HG03108 (cell line): Measurements from ENCODE around the gene ANXA10.
"Not testable (repeated sequence)": the region's sequence is repeated elsewhere in the genome, so short reads cannot be mapped to it uniquely, and the experiment has no call there.

ENCODE experiments used
- ATAC-seq: cut with Tn5 transposase; IDR thresholded peaks from one replicate; pipeline ENCODE4 v1.9.1; 2021; ENCODE audit warnings: moderate library complexity; ENCODE audit not compliant: unreplicated experiment

ANXA10 gene

DNA sequence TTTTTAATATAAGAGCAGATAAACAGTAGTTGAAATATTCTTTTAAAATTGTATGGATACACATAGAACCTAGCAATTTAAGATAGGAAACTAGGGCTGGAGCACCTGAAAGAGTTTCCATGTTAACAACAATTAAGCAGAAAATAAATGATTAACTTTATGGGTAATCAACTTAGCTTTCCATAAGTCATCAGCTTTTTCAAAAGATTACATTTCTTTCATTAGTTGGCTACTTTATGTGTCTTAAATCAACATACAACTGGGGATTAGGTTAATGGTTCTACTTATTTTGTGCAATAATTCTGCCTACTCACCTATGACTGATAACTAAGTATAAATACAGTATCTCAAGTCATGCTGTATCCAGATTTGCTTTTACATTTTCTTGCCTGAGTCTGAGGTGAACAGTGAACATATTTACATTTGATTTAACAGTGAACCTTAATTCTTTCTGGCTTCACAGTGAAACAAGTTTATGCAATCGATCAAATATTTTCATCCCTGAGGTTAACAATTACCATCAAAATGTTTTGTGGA, at the start of gene ANXA10:
Gene ANXA10 (plus strand): TSS at position 362 of the 537 bp plus-strand sequence. CDS start 164 bp downstream, at position 526.
- ATAC-seq: no peak

DNA sequence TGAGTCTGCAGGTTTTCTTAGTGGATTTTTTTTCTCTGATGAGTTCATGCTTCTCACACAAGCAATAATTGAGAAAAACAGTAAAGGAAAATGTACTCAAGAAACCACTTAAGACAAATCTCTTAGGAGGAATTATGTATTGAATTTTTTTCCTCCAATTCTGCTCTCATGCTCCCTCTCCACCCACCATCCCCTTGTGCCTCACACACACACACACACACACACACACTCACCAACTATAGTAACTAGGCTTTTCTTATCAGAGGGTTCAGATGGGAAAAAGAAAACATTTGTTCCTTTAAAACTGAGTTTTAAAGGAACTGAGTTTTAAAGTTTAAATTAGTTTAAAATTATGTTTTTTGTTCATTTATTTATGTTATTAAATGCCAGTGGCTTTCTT, 47.0 kb upstream of the ANXA10 start:
- no peak for ATAC-seq

DNA sequence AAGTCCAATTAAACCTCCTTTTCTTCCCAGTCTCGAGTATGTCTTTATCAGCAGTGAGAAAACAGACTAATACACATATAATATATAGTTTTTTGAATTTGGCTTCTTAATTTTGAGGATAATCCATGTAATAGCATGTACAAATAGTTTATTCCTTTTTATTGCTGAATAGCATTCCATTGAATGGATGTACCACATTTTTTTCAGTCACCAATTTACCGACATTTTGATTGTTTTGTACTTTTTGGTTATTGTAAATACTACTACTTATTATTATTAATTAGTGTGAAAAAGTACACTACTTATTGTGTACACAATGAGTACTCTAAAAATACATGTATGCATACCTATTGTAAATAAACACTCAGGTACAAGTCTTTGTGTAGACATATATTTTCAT, 42.3 kb upstream of the ANXA10 start:
- ATAC-seq: no peak

GRCh38 chr4:168051526-168051925, 40.8 kb upstream of the ANXA10 start:
- no peak for ATAC-seq

GRCh38 chr4:168057412-168057811, 34.9 kb upstream of the ANXA10 start:
- peak; percentile 58 for ATAC-seq

GRCh38 chr4:168059251-168059650, 33.1 kb upstream of the ANXA10 start:
- no peak for ATAC-seq

DNA sequence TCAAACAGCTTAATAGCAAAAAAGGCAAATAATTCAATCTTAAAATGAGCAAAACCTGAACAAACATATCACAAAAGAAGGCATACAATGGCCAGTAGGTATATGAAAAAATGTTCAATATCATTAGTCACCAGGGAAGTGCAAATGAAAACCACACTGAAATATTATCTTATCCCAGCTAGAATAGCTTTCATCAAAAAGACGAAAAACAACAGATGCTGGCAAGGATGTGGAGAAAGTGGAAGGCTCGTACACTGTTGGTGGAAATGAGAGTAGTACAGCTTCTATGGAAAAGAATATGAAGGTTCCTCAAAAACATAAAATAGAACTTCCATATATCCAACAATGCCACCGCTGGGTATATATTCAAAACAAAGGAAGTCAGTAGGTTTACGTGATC, 29.3 kb upstream of the ANXA10 start:
- no peak for ATAC-seq

DNA sequence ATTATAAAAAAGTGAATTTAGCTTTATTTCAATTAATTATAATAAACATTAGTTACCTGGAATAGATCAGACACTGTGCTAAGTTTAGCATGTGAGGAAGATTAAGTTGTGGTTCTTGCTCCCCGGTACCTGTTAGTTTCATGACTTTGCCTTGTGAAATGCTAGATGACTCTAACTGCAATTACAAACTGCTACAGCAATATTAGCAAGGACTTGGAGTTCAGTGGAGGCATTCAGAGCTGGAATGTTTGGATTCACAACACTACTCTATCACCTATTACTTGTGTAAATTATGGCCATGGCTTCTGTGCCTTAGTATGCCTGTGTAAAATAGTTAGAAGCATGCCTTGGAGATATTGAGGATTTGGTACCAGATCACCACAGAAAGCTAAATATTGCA, 21.4 kb upstream of the ANXA10 start:
- no peak for ATAC-seq

DNA sequence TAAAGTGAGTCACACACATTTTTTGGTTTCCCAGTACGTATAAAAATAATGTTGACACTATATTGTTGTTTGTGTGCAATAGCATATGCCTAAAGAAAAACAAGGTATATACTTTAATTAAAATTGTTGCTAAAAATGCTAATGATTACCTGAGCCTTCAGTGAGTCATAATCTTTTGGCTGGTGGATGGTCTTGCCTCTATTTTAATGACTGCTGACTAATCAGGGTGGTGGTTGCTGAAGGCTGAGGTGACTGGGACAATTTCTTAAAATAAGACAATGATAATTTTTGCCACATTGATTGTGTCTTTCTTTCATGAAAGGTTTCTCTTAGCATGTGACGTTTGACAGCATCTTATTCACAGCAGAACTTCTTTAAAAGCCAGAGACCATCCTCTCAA, 21.0 kb upstream of the ANXA10 start:
- no peak for ATAC-seq

- no peak for ATAC-seq
Observed at GRCh38 chr4:168074861-168075260, 17.5 kb upstream of the ANXA10 start.

DNA sequence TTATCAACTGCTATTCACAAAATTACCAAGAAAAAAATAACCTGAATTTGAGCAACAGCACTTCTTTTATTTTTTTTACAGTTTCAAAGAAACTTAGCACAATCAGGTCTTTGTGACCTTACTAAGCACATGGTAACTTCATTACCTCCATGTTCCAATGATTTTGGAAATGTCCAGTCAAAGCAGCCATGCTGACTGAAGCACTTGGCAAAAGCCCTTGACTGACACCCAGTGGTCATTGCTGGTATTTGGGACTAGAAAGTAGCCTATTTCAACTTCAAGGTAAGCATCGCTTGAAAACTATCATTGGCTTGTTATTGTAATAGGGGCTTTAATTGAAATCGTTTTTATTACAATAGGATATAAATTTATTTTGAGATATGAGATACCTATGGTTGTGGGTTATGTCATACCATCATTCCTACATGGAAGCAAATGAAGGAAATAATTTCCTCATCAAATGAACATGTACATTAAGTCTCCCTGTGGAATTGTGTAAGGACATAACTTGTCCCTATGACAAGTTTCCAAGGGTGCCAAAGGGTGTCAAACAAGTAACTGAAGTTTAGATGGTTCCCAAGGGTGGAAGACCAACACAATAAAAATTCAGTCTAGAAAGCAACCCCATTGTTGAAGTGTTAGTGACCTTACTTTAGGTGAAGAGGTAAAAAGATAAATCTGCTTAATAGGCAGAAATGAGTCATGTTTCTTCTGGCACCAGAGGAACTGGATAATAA, 15.2 kb upstream of the ANXA10 start:
- peak; percentile 58 for ATAC-seq

GRCh38 chr4:168077726-168078239, 14.6 kb upstream of the ANXA10 start:
- no peak for ATAC-seq

- ATAC-seq: no peak
Observed at GRCh38 chr4:168082379-168082778, 10.0 kb upstream of the ANXA10 start.

DNA sequence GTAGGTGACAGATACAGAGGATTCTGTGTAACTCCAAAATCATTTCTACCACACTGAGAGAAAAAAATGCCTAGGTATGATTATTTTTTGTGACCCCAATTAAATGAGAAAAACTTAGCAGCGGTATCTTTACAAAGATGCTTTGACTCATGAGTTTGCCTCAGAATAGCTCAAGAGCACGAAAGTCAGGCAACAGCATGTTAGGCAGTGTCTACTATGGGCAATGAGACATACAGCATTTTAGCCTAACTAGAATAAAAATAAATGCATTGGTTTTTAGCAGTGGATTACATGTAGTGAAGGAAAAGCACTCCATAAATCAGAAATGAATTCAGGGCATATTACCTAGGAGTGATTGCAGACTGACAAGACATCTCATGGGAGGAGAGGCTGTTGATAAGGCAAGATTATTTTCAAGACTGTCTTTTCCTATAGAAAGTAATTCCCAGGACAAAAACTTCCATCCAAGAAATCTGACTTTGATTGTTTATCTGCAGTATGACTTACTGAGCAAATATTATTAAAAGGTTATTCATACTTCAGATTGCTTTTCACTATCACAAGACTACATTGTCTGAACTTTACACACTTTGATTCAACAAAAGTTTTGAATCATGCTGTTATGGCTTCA, 3.6 kb downstream of the ANXA10 start:
- ATAC-seq: no peak

GRCh38 chr4:168096407-168096784, 4.1 kb downstream of the ANXA10 start:
- ATAC-seq: no peak

DNA sequence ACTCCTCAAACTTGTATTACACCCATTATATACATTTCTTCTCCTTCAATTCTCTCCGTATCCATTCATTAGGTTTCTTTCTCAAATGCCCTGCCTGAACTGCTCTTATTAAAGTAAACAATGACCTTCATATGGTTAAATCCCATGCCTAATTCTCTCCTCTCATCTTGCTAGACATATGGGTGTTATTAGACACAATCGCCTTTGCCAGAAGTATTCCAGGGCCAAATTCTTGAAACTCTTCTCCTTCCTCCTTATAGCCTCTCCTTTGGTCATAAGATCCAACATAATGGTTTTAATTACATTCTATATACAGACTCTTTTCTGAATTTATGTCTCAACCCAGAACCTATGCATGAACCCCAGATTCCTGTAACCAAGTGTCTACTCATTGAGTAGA, 4.8 kb downstream of the ANXA10 start:
- ATAC-seq: no peak

DNA sequence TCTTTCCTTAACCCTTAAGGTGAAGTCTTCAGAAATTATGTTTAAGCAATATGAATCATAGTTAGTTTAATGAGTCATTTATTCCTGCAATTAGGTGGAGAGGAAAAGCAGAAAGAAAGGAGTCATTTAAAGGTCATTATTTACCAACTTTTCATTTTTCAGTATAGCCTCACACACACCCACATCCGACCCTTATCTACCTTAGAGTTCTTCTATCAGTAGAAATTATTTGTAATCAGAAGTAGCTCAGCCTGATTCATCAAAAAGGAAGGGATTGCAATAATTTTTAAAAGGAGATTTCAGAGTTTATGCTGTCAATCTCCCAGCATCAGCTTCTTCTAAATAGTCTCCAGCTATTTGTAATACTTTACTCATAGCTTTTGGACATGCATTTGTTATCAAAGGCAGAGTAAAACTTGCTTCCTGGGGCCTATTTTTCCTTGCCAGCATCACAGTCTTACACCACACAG, 5.9 kb downstream of the ANXA10 start:
- no peak for ATAC-seq

- ATAC-seq: no peak
Observed at GRCh38 chr4:168099195-168099594, 6.9 kb downstream of the ANXA10 start.

- no peak for ATAC-seq
Observed at GRCh38 chr4:168101026-168101425, 8.7 kb downstream of the ANXA10 start.

GRCh38 chr4:168102403-168102802, 10.1 kb downstream of the ANXA10 start:
- ATAC-seq: no peak

DNA sequence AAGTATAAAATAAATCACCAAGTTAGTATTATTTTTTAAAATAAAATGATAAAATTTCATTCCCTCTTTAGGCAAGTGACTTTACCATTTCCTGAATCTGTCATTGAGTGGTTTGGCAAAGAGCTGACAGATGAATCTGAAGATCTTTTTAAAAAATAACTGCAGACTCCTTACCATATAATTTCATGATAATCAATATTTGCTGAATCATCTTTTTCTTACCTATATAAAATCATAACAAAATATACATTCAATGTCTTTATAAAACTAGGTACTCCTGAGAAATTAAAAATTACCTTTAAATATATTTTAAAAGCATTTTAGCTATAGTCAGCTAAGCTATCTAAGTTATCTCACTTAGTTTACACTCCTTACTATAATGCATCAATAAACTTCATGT, 17.2 kb downstream of the ANXA10 start:
- no peak for ATAC-seq

DNA sequence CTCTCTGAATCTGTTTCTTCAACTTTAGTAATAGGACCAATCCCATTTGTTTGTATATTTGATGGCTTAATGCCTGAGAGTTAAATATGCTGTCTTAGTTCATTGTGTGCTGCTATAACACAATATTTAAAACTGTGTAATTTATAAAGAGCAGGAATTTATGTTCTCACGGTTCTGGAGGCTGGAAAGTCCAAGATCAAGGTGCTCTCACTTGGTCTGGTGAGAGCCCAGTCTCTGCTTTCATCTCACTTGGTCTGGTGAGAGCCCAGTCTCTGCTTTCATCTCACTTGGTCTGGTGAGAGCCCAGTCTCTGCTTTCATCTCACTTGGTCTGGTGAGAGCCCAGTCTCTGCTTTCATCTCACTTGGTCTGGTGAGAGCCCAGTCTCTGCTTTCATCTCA, 20.7 kb downstream of the ANXA10 start:
- not testable (repeated sequence) for ATAC-seq
